Measurements from ENCODE around the gene KDM4C.

The KDM4C gene

DNA sequence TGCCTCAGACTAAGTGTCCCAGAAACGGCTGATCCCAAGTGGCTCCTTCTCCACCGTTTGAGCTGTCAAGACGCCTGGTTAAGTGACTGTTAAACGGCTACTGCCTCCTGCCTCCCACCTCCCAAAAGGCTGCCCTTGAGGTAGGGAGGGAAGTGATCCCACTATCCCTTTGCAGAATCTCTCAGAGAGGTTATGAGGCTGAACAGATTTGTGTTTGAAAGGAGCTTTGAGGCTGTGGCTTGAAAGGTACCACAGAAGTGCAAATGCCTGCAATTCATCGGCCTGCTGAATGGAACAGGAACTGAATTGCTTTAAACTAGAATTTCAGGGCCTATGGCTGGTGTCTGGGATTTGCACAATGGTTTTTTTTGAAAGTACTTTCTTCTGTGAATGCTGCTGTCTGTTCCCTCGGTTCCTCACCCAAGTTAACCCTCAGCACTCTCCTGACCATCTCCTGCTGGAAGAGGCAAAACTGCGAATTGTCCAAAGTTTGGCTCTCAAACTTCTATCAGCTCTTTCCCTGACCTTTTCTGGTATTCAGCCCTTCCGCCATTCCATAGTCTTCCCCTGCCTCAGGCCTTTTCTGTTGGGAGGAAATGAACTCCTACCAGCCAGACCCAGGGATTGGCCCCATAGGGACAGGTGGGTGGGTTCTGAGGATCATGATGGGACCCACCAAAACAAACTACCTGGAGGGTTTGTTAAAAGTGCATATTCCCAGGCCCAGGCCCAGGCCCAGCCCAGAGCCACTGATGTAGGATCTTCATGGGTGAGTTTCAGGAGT is 453.3 kb downstream of the KDM4C start:
- DNase-seq (ENCODE audit: low read depth in 2 of 2), result no peak

DNA sequence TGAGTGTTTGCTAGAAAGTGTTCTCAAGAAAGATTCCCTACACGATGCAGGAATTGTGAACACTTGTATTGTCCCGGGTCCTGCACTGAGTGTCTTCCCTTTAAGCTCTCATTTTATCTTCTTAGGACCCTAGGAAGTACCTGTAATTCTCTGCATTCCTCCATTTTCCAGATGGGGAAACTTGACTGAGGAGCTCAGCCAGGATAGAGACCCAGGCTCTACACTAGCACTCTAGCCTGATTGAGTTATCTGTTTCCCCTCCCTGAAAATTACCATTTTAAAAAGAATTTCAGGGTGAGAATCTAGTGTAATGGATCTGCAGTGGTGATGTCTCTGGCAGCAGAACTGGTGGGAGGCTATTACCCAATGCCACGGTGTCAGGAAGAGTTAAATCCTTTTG is 453.9 kb downstream of the KDM4C start:
- DNase-seq (ENCODE audit: low read depth in 2 of 2), result no peak

GRCh38 chr9:7212101-7212500 is 454.3 kb downstream of the KDM4C start:
- DNase-seq (ENCODE audit: low read depth in 2 of 2), result no peak

- no peak for DNase-seq (ENCODE audit: low read depth in 2 of 2)
Observed at GRCh38 chr9:7216004-7216841, 458.4 kb downstream of the KDM4C start.

GRCh38 chr9:7223981-7224380 is 466.2 kb downstream of the KDM4C start:
- no peak for DNase-seq (ENCODE audit: low read depth in 2 of 2)

All from stimulated activated CD8-positive, alpha-beta memory T cell treated with anti-CD3 and anti-CD28 coated beads, Interleukin-2, amount 100 ng/mL, for 1 hour (primary cell).